ENCODE results near the gene KCNT2.

DNA sequence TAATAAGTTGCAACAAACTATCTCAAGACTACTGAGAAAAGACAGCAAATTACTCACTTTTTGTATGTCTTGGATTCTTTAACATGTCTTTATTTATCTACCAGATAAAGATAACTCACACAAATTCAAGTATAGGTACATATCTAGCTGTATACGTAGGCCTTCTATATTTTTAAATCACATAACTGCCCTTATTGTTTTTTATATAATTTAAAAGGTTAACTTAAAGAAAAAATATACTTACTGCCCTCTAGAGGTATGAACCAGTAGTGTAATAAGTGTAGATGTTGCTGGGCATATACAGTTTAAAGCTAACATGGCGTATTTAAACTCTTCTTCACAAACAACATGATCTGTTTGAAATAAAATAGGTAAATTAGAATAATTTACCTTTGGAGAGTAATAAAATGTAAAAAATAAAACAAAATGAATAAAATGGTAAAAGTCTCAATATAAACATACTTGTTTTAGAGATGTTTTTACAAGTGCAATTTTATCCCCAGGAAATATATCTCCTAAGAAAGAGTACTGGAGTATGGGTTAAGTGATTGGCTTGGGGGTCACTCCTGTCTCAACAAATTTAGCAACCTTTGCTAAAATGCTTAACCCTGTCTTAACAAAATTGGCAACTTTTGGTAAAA, 235.2 kb downstream of the KCNT2 start:
- TF ChIP-seq, protein P1, sequence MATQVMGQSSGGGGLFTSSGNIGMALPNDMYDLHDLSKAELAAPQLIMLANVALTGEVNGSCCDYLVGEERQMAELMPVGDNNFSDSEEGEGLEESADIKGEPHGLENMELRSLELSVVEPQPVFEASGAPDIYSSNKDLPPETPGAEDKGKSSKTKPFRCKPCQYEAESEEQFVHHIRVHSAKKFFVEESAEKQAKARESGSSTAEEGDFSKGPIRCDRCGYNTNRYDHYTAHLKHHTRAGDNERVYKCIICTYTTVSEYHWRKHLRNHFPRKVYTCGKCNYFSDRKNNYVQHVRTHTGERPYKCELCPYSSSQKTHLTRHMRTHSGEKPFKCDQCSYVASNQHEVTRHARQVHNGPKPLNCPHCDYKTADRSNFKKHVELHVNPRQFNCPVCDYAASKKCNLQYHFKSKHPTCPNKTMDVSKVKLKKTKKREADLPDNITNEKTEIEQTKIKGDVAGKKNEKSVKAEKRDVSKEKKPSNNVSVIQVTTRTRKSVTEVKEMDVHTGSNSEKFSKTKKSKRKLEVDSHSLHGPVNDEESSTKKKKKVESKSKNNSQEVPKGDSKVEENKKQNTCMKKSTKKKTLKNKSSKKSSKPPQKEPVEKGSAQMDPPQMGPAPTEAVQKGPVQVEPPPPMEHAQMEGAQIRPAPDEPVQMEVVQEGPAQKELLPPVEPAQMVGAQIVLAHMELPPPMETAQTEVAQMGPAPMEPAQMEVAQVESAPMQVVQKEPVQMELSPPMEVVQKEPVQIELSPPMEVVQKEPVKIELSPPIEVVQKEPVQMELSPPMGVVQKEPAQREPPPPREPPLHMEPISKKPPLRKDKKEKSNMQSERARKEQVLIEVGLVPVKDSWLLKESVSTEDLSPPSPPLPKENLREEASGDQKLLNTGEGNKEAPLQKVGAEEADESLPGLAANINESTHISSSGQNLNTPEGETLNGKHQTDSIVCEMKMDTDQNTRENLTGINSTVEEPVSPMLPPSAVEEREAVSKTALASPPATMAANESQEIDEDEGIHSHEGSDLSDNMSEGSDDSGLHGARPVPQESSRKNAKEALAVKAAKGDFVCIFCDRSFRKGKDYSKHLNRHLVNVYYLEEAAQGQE (IDR thresholded peaks at IDR 0.05; ENCODE audit: low read depth): no peak
- TF ChIP-seq ZBTB7A (IDR thresholded peaks at IDR 0.05; ENCODE audit: low read depth) (no peak), TAF1 (IDR thresholded peaks at IDR 0.05; ENCODE audit: low read depth) (no peak), RAD21 (IDR thresholded peaks at IDR 0.05; ENCODE audit: low read depth) (no peak; the same call in 1 of the 2 replicates), NFIC (IDR thresholded peaks at IDR 0.05) (no peak), FOXM1 (IDR thresholded peaks at IDR 0.05; ENCODE audit: borderline replicate concordance, low read depth) (no peak), EP300 (IDR thresholded peaks at IDR 0.05; ENCODE audit: borderline replicate concordance) (no peak), EGR1 (IDR thresholded peaks at IDR 0.05) (no peak), CEBPB (IDR thresholded peaks at IDR 0.05) (no peak), TEAD4 (IDR thresholded peaks at IDR 0.05) (no peak), CREB1 (IDR thresholded peaks at IDR 0.05; ENCODE audit: low read depth) (no peak)
- TF ChIP-seq, protein P2, sequence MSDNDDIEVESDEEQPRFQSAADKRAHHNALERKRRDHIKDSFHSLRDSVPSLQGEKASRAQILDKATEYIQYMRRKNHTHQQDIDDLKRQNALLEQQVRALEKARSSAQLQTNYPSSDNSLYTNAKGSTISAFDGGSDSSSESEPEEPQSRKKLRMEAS (IDR thresholded peaks at IDR 0.05): no peak
- TF ChIP-seq, protein P3, sequence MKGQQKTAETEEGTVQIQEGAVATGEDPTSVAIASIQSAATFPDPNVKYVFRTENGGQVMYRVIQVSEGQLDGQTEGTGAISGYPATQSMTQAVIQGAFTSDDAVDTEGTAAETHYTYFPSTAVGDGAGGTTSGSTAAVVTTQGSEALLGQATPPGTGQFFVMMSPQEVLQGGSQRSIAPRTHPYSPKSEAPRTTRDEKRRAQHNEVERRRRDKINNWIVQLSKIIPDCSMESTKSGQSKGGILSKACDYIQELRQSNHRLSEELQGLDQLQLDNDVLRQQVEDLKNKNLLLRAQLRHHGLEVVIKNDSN (IDR thresholded peaks at IDR 0.05): no peak
